ENCODE results near the gene RC3H2.

The RC3H2 gene, protein sequence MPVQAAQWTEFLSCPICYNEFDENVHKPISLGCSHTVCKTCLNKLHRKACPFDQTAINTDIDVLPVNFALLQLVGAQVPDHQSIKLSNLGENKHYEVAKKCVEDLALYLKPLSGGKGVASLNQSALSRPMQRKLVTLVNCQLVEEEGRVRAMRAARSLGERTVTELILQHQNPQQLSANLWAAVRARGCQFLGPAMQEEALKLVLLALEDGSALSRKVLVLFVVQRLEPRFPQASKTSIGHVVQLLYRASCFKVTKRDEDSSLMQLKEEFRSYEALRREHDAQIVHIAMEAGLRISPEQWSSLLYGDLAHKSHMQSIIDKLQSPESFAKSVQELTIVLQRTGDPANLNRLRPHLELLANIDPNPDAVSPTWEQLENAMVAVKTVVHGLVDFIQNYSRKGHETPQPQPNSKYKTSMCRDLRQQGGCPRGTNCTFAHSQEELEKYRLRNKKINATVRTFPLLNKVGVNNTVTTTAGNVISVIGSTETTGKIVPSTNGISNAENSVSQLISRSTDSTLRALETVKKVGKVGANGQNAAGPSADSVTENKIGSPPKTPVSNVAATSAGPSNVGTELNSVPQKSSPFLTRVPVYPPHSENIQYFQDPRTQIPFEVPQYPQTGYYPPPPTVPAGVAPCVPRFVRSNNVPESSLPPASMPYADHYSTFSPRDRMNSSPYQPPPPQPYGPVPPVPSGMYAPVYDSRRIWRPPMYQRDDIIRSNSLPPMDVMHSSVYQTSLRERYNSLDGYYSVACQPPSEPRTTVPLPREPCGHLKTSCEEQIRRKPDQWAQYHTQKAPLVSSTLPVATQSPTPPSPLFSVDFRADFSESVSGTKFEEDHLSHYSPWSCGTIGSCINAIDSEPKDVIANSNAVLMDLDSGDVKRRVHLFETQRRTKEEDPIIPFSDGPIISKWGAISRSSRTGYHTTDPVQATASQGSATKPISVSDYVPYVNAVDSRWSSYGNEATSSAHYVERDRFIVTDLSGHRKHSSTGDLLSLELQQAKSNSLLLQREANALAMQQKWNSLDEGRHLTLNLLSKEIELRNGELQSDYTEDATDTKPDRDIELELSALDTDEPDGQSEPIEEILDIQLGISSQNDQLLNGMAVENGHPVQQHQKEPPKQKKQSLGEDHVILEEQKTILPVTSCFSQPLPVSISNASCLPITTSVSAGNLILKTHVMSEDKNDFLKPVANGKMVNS
- total RNA-seq, result 102 to 204 (median 117) reads per million in 9 experiments

DNA sequence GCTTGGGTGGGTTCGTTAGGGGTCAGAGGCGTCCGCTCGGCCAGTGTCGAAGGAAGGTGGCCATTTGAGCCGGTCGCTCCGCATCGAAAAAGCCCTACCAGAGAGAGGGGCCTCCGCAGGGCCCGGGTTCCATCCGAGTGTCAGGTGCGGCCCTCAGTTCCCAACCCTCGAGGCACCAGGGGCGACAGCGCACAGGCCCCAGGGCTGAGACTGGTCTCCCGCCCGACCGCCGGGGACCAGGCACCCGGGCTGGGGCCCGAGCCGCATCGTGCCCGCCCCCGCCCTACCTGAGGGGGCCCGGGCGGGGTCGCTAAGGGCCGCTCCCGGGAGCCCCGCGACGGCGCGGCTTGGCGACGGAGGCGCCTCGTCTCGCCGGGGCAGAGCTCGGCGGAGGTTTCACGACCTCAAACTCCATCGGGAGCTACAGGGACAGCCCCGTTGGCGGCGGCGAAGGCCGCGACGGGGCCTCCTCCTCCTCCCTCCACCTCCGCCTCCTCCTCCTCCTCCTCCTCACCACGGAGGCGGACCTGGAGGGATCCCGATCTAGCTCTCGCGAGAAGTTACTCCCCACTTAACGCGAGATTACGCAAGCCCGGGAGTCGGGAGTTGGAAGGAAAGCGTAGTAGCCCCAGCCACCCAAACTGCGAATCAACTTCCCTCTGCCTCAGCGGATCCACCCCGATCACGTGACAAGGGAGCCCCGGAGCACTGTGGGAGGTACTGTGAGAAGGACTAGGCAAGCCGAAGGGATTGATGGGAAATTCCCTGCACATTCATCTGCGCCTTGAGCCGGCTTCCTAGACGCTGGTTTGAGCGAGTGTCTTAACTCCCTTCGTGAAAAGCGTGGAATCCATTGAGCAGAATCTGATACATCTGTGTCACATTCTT lies at the start of gene RC3H2:
RC3H2 (minus strand) TSS at position 537 of the 888 bp plus-strand sequence. CDS start 7,850 bp downstream, outside the sequence.
- DNase-seq (peak; percentile 96 to 97 (median 96)), ATAC-seq (replicated peaks) (peak; percentile 87)
- peaks cover 15 to 31% of the 10 kb centered on the region in 2 donors for H3K4me1 Mint-ChIP-seq (ENCODE audit: low read depth in 2 of 2)
- H3K4me3 Mint-ChIP-seq, result peak within 1 kb of the TSS; percentile 91
- H3K36me3 Mint-ChIP-seq (ENCODE audit: insufficient read depth), result peaks cover 37% of the 10 kb centered on the region
- H3K27me3 Mint-ChIP-seq, result no peaks in the 10 kb centered on the region
- H3K27ac Mint-ChIP-seq, result peak within 1 kb of the TSS; percentile 95 to 98
- no peaks in the 10 kb centered on the region for H3K9me3 Mint-ChIP-seq

DNA sequence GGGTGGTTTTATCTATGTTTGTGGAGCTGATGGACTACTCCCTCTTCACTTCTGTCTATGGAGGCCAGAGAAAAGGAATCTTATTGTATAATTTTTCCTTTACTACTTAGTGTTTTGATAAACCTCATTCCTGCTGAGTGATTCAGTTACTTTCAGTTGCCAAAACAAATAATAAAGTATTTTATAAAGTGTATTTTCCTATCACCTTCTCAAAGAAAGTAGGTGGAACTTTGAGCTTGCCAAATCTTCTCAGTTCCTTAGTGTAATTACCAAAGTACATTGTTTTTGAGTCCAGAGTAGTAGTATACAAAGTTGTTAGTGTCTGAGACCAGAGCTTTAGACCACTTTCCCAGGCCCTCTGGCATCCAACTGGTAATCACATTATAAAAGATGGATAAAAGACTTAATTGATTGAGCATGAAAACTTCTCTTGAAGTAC lies 49.1 kb upstream of the RC3H2 start:
- DNase-seq (no peak), ATAC-seq (replicated peaks) (no peak)
- Mint-ChIP-seq H3K27ac (no peak overlapping the region), H3K9me3 (no peaks in the 10 kb centered on the region), H3K27me3 (no peaks in the 10 kb centered on the region), H3K36me3 (ENCODE audit: insufficient read depth) (peaks cover 16% of the 10 kb centered on the region), H3K4me3 (no peak overlapping the region), H3K4me1 (ENCODE audit: low read depth in 2 of 2) (peaks cover 9 to 29% of the 10 kb centered on the region in 2 donors)

DNA sequence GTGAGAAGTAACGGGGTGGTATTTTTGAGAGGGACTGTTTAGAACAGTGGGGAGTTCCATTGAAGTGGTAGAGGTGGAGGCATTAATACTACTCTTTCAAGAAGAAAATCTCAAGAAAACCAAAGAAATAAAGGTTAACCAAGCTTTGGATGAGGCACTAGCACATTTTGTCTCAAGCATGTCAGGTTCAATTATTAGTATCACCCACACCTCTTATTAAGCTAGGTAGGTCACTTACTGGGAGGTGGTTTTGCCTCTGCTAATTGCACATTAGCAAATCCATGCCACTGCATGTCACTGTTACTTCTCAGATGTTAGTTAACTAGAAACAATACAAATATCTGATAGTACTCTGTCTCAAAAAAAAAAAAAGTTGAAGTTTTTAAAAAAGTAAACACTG lies 45.9 kb upstream of the RC3H2 start:
- no peaks in the 10 kb centered on the region for H3K27me3 Mint-ChIP-seq
- no peak overlapping the region for H3K4me3 Mint-ChIP-seq
- no peak for ATAC-seq (replicated peaks)
- H3K27ac Mint-ChIP-seq, result no peak overlapping the region
- peaks cover 6% of the 10 kb centered on the region for H3K36me3 Mint-ChIP-seq (ENCODE audit: insufficient read depth)
- DNase-seq, result no peak
- H3K4me1 Mint-ChIP-seq (ENCODE audit: low read depth in 2 of 2), result peaks cover 21 to 39% of the 10 kb centered on the region in 2 donors
- H3K9me3 Mint-ChIP-seq, result no peaks in the 10 kb centered on the region

DNA sequence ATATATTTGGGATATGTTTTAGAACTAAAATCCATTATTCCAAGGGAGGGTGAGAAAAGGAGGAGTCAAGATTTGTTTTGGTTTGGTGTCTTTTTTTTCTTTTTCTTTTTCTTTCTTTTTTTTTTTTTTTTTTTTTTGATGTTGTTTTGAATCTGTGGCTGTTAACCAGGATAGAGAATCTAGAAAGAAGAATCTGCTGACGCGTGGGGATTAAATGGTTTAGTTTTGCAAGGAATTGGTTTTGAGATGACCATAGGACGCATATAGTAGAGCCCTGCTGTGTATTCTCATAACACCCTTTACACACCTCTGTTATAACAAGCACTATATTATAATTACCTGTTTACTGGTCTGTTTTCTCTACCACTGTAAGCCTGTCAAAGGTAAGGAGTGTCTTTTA lies 45.1 kb upstream of the RC3H2 start:
- no peaks in the 10 kb centered on the region for H3K9me3 Mint-ChIP-seq
- H3K4me1 Mint-ChIP-seq (ENCODE audit: low read depth in 2 of 2), result peaks cover 23 to 46% of the 10 kb centered on the region in 2 donors
- H3K36me3 Mint-ChIP-seq (ENCODE audit: insufficient read depth), result peaks cover 6% of the 10 kb centered on the region
- no peak for ATAC-seq (replicated peaks)
- no peak for DNase-seq
- H3K4me3 Mint-ChIP-seq, result no peak overlapping the region
- no peak overlapping the region for H3K27ac Mint-ChIP-seq
- H3K27me3 Mint-ChIP-seq, result no peaks in the 10 kb centered on the region

DNA sequence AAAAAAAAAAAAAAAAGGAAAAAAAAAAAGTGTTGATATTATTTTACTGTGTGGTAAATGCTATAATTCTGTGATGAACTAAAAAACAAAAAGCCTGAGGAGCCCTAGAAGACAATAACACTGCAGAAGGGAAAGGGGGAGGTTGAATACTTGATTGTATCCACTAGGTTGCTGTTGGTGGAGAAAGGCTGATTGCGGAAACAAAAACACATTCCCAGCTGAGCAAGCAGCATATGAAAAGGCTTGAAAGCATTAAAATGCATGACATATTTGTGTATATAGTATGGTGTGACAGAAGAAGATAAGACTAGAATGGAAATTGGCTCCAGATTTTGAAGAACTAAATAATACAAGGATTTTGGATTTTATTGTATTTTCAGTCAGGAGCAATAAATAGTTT lies 44.5 kb upstream of the RC3H2 start:
- Mint-ChIP-seq H3K4me3 (no peak overlapping the region), H3K4me1 (ENCODE audit: low read depth in 2 of 2) (peaks cover 24 to 43% of the 10 kb centered on the region in 2 donors)
- no peak for ATAC-seq (replicated peaks)

DNA sequence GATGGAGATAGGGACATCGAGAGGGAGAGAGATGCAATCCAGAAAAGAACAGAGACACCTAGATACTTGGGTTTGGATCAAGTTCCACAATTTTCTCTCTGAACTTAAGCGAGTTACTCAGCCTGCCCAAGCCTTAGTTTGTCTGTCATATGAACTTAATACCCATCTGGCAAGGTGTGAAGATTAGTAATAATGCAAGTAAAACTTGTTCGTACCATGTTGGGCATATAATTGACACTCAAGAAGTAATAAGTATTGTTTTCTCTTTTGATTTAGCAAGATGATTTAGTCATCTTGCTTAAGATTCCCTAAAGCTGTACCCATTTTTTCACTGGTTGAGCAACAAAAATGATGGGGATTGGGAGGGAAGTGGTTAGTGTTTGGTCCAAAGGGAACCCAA lies 43.2 kb upstream of the RC3H2 start:
- H3K27me3 Mint-ChIP-seq, result no peaks in the 10 kb centered on the region
- peak overlapping the region; percentile 15 to 58 for H3K4me3 Mint-ChIP-seq
- no peaks in the 10 kb centered on the region for H3K9me3 Mint-ChIP-seq
- peaks cover 6% of the 10 kb centered on the region for H3K36me3 Mint-ChIP-seq (ENCODE audit: insufficient read depth)
- ATAC-seq (replicated peaks), result peak; percentile 49
- H3K4me1 Mint-ChIP-seq (ENCODE audit: low read depth in 2 of 2), result peaks cover 22 to 38% of the 10 kb centered on the region in 2 donors
- peak overlapping the region; percentile 15 to 84 for H3K27ac Mint-ChIP-seq
- DNase-seq, result no peak

More for the DNA sequence above, 44.5 kb upstream of the RC3H2 start:
- H3K9me3 Mint-ChIP-seq, result no peaks in the 10 kb centered on the region
- H3K27me3 Mint-ChIP-seq, result no peaks in the 10 kb centered on the region
- no peak overlapping the region for H3K27ac Mint-ChIP-seq
- DNase-seq, result no peak
- H3K36me3 Mint-ChIP-seq (ENCODE audit: insufficient read depth), result peaks cover 6% of the 10 kb centered on the region

DNA sequence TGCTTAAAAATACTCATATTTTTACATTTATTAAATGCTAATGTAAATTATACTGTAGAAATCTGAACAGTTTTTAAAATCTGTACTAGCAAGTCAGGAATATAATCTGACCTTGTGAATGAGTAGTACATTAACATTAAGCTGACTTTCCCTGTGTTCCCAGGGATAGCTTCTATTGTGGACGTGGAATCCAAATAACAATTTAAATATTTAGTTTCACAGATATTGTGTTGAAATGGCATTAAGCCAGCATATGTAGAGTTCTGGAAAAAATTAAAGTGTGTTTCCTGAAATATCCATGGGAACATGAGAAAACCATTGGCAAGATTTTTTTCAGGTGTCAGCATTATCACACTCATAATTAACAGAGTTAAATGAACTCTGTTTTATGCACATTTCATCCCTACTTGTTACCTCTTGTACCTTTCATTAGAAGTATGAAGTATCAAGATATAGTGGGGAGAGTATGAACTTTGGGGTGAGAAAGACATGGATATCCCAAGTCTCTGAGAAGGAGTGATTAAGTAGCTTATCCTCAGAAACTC lies 41.4 kb upstream of the RC3H2 start:
- Mint-ChIP-seq H3K4me3 (no peak overlapping the region), H3K27me3 (no peaks in the 10 kb centered on the region), H3K9me3 (no peaks in the 10 kb centered on the region), H3K4me1 (ENCODE audit: low read depth in 2 of 2) (peaks cover 27 to 46% of the 10 kb centered on the region in 2 donors), H3K27ac (peak overlapping the region; percentile 15 to 84), H3K36me3 (ENCODE audit: insufficient read depth) (peaks cover 9% of the 10 kb centered on the region)
- DNase-seq (no peak), ATAC-seq (replicated peaks) (no peak)

DNA sequence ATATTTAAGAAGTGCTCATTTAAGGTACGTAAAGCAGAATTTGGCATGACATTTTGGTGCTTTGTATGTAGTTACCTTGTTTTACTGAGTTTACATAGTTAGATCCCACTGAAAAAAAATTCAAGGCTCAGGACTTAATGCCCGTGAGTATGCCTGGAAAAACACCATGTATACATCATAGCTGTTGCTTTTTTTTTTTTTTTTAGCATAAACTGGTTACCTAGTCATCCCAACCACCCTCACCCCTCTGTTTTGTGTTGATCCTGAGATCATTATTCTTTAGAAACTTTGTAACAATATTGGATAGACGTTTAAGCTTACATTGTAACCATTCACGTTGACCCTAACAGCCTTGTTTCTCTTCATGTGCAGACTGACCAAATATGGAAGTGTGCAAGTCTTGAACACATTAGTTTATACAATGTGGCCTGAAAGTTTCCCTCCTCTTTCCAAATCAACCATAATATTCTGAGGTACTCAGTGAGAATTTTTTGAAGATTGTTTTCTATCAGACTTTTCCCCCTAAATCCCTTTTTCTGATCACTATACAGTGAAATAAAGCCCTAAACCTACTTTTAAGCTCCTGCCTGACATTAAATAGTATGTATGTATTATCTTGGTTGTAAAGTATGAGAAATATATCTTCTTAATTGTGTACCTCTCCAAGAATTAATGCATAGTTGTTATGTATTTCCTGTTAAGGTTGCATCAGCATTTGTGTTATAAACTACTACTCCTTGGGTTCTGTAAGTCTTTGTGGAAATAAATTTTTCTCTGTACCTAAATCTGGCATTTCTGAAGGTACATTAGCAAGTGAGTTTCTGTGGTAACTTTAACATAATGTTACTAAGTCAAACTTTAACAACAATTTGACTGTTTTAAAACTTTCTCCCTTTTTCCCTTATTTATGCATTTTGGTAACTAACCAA lies 40.1 kb upstream of the RC3H2 start:
- Mint-ChIP-seq H3K27me3 (no peaks in the 10 kb centered on the region), H3K9me3 (no peaks in the 10 kb centered on the region), H3K27ac (no peak overlapping the region), H3K36me3 (ENCODE audit: insufficient read depth) (peaks cover 15% of the 10 kb centered on the region), H3K4me1 (ENCODE audit: low read depth in 2 of 2) (peaks cover 27 to 50% of the 10 kb centered on the region in 2 donors), H3K4me3 (no peak overlapping the region)
- DNase-seq (no peak), ATAC-seq (replicated peaks) (no peak)

DNA sequence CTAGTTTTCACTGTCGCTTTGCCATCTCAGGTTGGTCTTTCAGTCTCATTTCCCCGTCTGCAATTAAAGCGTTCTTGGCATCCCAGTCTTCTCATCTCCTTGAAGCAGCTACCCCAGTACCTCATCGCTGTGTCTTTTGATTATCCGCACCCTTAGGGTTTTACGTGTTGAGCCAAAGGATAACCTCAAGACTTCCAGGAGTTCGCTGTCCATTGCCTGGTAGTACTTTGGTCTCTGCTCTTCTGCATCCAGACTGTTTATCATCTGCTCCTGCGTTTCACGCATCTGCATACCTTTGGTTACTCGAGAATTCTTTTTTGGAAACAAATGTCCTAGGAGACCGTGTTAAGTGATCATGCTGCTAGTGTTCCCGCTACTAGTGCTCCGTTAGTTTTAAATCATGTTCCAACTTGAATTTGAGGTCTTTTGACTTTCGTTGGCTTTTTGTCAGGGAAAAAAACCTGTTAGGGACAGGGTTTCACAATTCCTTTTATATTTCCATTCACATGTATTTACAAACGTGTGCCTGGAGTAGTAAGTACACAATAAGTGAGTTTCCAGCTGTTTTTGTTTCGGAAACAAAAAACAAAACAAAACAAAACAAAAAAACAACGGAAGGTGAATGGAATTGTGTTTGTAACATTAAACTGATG lies 36.5 kb upstream of the RC3H2 start:
- Mint-ChIP-seq H3K9me3 (no peaks in the 10 kb centered on the region), H3K27me3 (no peaks in the 10 kb centered on the region), H3K36me3 (ENCODE audit: insufficient read depth) (peaks cover 12% of the 10 kb centered on the region), H3K4me3 (peak overlapping the region; percentile 92 to 93), H3K4me1 (ENCODE audit: low read depth in 2 of 2) (peaks cover 17 to 31% of the 10 kb centered on the region in 2 donors), H3K27ac (peak overlapping the region; percentile 94 to 95)
- DNase-seq (no peak), ATAC-seq (replicated peaks) (no peak)

DNA sequence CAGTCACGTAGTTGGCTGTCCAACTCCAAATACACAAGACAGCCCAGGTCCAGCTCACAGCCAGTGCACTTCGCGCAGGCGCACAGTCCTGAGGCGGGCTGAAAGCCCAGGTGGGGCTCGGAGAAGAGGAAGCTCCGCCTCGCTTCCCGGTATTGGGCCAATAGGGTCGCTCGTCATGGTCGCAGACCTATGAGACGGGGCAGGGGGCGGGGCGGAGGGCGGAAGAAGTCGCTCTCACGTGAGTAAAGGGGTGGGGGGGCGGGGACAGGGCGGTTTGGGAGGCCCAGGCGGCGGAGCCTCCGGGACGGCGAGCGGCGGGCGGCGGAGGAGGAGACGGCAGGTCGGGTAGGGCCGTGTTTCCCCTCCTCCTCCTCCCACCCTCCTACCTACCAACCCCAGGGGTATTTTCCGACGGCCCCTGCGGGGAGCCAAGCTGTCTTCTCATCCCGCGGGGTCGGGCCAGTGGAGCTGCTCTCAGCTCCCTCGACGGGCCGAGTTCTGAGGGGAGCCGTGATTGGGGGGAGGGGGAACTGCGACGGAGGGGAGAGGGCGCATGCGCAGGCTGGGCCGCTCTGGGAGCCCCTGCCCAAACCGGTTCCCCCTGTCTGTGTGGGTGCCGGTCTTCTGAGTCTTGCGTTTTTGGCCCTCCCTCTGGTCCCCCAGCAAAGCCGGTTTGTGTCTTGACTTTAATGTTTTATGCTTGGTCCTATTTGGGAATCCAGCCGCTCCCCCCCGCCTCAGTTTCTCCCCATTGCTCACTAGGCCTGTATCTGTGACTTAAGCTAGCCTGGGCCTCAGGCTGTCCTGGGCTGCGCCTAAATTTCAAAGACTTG lies 35.8 kb upstream of the RC3H2 start, which contains the start of gene RABGAP1:
RABGAP1 (plus strand) TSS at position 272 of the 833 bp plus-strand sequence. CDS start 16,040 bp downstream, outside the sequence.
- ATAC-seq (replicated peaks), result peak; percentile 96
- Mint-ChIP-seq H3K27me3 (no peaks in the 10 kb centered on the region), H3K9me3 (no peaks in the 10 kb centered on the region), H3K27ac (peak within 1 kb of the TSS; percentile 94 to 95), H3K4me3 (peak within 1 kb of the TSS; percentile 92 to 93), H3K36me3 (ENCODE audit: insufficient read depth) (peaks cover 12% of the 10 kb centered on the region), H3K4me1 (ENCODE audit: low read depth in 2 of 2) (peaks cover 17 to 30% of the 10 kb centered on the region in 2 donors)
- DNase-seq, result peak; percentile 91 to 96 (median 95)

Data from effector memory CD8-positive, alpha-beta T cell (primary cell).